ENCODE results near the gene LRBA.
"Not testable (repeated sequence)": the region's sequence is repeated elsewhere in the genome, so short reads cannot be mapped to it uniquely, and the experiment has no call there.

LRBA gene

GRCh38 chr4:151021637-151022334 is 6.7 kb upstream of the LRBA start:
- no peak for DNase-seq

GRCh38 chr4:151015459-151016347 is 619 bp upstream of the LRBA start:
- DNase-seq = peak; percentile 92

DNA sequence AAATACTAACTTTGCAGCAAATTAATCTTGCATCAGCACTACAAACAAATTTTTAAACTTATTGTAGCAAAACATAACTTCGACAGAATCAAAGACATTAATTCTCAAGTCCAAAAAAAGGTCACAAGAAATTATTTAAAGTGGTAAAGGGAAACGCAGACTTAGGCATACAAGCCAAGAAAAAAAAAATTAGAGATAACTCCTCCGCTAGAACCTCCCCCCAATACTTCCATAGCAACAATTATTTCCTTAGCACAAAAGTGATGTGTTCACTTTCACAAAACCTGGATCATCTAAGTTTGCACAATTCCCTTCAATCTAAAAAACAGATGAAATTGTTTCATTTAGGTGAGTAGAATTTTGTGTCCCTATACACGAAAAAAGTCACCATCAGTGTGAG is 1.1 kb downstream of the LRBA start:
- DNase-seq = peak; percentile 34

DNA sequence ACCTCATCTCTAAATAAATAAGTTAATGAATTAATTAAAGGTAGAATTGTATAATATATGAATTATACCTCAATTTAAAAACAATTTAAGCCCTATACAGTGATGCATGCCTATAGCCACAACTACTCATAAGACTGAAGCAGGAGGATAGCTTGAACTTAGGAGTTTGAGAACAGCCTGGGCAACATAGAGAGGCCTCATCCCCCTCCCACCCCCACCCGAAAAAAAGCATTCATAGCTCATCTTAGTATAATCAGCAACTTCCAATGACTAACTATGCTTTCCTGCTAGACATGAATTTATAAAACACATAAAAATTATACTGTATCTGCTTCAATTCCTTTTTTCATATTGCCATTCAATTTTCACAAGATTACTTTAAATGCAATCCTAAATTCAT is 1.6 kb downstream of the LRBA start:
- peak; percentile 46 for DNase-seq

- peak; percentile 40 for DNase-seq
These were observed 2.3 kb downstream of the LRBA start for GRCh38 chr4:151012820-151013219.

GRCh38 chr4:151012376-151012775 is 2.7 kb downstream of the LRBA start:
- DNase-seq = peak; percentile 36

GRCh38 chr4:151004222-151004621 is 10.9 kb downstream of the LRBA start:
- DNase-seq = no peak

DNA sequence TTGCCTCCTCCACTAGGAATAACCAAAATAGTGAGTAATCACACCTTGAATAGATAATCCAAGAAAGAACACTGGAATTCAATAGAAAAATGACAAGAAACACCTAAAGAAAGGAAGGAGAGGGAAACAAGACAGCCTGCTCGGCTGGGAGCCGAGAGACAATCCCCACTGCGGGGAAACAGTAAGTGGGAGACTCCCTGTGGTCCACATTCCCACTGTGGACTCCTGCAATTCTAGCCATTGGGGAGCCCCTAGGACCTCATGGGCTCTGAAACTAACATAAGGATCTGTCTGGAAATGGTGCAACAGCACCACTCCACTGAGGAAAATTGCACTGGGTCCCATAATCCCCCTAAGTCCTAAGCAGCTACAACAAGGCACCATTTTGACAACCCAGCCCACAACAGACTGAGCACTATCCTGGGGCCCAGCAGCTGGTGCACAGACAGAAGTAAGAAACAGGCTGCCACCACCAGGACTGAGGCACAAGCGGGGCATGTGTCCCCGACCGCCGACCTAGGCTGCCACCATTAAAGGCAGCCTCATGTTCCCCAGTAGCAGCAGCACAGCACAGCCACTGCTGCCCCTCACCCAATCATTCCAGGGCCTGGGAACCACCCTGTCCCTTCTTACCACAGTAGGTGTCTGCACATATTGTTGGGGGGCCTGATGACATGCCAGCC is 14.2 kb downstream of the LRBA start:
- no peak for DNase-seq

DNA sequence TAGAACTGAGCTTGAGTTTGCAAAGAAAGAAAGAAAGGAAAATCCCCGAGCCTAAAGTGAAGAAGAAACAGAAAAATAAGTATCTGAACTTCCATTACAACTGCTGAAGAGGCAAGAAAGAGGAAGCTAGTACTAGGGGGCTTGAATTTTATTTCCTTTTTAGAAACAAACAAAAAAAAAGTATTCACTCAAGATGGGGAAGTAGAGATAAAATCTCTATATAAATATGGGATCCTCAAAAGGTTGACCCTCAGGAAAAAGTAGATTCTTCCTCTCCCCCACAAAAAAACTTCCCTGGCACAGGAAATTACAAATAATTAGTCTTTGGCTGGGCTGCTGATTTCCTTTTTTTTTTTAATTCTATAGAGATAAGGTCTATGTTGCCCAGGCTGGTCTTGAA is 16.0 kb downstream of the LRBA start:
- DNase-seq = peak; percentile 72

- DNase-seq = no peak
These were observed 17.9 kb downstream of the LRBA start for GRCh38 chr4:150997141-150997540.

DNA sequence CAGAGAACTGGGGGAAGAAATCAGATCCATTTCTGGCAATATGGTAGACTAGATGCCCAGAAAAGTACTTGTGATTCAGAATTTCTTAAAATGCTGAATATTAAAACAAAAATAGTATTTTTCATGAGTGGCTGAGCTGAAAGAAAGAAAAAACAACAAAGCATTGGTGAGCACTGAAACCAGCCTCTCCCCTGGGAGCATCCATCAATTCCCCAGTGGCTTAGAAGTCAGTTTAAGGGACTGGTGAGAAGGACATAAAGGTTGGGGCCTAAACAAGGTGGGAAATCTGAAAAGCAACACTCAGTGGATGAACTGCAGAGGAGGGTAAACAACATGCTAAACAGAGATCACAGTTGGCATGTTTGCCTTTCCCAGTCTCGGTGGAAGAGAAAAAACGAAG is 20.4 kb downstream of the LRBA start:
- no peak for DNase-seq

DNA sequence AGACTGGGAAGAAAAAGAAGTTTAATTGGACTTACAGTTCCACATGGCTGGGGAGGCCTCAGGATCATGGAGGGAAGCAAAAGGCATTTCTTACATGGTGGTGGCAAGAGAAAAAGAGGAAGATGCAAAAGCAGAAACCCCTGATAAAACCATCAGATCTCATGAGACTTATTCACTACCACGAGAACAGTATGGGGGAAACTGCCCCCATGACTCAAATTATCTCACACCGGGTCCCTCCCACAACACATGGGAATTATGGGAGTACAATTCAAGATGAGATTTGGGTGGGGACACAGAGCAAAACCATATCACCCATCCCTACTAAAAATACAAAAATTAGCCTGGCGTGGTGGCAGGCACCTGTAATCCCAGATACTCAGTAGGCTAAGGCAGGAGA is 21.5 kb downstream of the LRBA start:
- DNase-seq = not testable (repeated sequence)

DNA sequence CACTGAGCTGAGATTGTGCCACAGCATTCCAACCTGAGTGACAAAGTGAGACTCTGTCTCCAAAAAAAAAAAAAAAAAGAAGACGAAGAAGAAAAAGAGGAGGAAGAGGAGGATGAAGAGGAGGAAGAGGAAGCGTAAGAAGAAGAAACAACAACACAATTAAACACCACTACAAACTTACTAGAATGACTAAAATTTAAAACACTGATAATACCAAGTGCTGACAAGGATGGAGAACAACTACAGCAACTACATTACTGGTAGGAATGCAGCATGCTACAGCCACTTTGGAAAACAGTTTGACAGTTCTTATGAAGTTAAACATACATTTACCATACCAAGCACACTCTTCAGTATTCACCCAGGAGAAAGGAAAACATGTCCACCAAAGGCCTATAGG is 24.1 kb downstream of the LRBA start:
- no peak for DNase-seq

DNA sequence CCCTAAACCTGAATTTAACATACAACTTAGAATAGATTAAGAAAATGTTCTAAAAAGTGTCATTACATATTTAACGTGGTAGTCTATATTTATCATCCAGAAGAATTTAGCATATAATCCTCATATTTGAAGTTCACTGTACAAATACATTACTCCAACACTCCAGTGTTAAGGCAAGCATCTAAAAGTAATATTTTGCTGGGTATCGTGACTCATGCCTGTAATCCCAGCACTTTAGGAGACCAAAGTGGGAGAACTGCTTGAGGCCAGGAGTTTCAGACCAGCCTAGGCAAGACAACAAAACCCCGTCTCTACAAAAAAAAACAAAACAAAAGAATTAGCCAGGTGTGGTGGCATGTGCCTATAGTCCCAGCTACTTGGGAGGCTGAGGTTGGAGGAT is 24.8 kb downstream of the LRBA start:
- no peak for DNase-seq

DNA sequence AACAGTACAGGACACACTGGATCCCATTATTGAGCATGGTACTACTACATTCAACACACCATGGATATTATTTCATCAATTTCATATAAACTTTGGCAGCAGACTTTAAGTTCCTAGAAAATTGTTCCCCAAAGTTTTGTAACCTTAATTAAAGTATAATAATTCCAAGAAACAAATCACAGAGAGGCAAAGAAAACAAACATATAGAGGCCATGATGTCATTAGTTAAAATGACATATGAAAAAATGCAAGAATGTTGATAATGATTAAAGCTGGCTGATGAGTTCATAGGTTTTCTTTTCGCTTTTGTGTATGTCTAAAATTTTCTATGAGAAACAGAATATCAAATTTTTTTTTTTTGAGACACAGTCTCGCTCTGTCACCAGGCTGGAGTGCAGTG is 26.8 kb downstream of the LRBA start:
- no peak for DNase-seq

DNA sequence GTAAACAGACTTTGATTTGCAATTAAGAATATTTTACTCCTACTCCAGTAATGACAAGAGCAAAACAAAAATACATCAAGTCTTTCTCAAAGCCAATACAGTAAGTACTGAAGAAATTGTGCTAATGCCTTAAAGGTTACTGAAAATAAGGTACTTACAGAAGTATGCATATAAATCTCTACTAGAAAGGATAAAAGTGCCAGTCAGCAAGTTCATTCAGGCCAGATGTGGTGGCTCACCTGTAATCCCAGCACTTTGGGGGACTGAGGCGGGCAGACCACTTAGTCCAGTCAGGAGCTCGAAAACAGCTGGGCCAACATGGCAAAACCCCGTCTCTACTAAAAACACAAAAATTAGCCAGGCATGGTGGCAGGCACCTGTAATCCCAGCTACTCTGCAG is 27.9 kb downstream of the LRBA start:
- no peak for DNase-seq

GRCh38 chr4:150986085-150986484 is 29.0 kb downstream of the LRBA start:
- no peak for DNase-seq

GRCh38 chr4:150983851-150984250 is 31.2 kb downstream of the LRBA start:
- peak; percentile 87 for DNase-seq

- peak; percentile 41 for DNase-seq
These were observed 32.4 kb downstream of the LRBA start for GRCh38 chr4:150982557-150983233.

- DNase-seq = no peak
These were observed 36.1 kb downstream of the LRBA start for GRCh38 chr4:150978738-150979575.

- peak; percentile 55 for DNase-seq
These were observed 38.5 kb downstream of the LRBA start for GRCh38 chr4:150976478-150977118.

GRCh38 chr4:150974750-150975149 is 40.3 kb downstream of the LRBA start:
- DNase-seq = no peak

Data from hematopoietic multipotent progenitor cell treated with erythropoietin and hydrocortisone succinate and interleukin-3 and kit ligand, for 4 days (in vitro differentiated cells).